OCI-LY3 (cell line): ENCODE results near the gene RNF225.

Experiments used
- H2AFZ ChIP-seq: fragments of 200-600, 300-600 bp; shearing (Covaris generic); 2 replicates; pipeline ENCODE4 v1.6.0; 2014; ENCODE audit warnings: antibody characterized with exemption, low read depth, low read length
- H3K27ac ChIP-seq: fragments of 200-600, 300-600 bp; sonication (generic); 2 replicates; pipeline ENCODE4 v1.5.1; 2014; ENCODE audit warnings: mild to moderate bottlenecking, low read length, moderate library complexity, mixed read lengths
- H3K27me3 ChIP-seq: fragments of 200-600, 300-600 bp; sonication (generic); 2 replicates; pipeline ENCODE4 v1.6.1; 2014; ENCODE audit warnings: low read depth, low read length, mixed read lengths
- H3K36me3 ChIP-seq: fragments of 200-600, 300-600 bp; sonication (generic); replicated peaks from 2 replicates; pipeline ENCODE3; 2014; ENCODE audit warnings: low read depth, low read length, mixed read lengths
- H3K4me1 ChIP-seq: fragments of 300-600, 200-600 bp; sonication (generic); 2 replicates; pipeline ENCODE4 v1.6.1; 2014; ENCODE audit warnings: low read length, mixed read lengths
- H3K4me2 ChIP-seq: fragments of 200-600, 300-600 bp; sonication (generic); 2 replicates; pipeline ENCODE4 v1.6.1; 2014; ENCODE audit warnings: low read length, mixed read lengths
- H3K4me3 ChIP-seq: fragments of 300-600, 200-600 bp; sonication (generic); 2 replicates; pipeline ENCODE4 v1.5.1; 2014; ENCODE audit warnings: antibody characterized with exemption, mild to moderate bottlenecking, low read length, moderate library complexity
- H3K79me2 ChIP-seq: fragments of 300-600, 200-600 bp; shearing (Covaris generic); 2 replicates; pipeline ENCODE4 v1.6.1; 2014; ENCODE audit warnings: mild to moderate bottlenecking, low read length, mixed read lengths
- H3K9ac ChIP-seq: fragments of 300-600, 200-600 bp; shearing (Covaris generic); 2 replicates; pipeline ENCODE4 v1.6.0; 2014; ENCODE audit warnings: mild to moderate bottlenecking, low read length, moderate library complexity
- H3K9me3 ChIP-seq: fragments of 200-600, 300-600 bp; shearing (Covaris generic); 2 replicates; pipeline ENCODE4 v1.6.1; 2014; ENCODE audit warnings: low read length, mixed read lengths; ENCODE audit not compliant: insufficient read depth
- H4K20me1 ChIP-seq: fragments of 200-600, 300-600 bp; sonication (generic); 2 replicates; pipeline ENCODE4 v1.6.1; 2016; ENCODE audit warnings: low read length, mixed read lengths; ENCODE audit not compliant: insufficient read depth
- CTCF ChIP-seq: fragments of 200-600, 300-600 bp; sonication (generic); IDR thresholded peaks from 2 replicates; pipeline ENCODE4 v1.5.1; 2014; ENCODE audit warnings: antibody characterized with exemption, low read length, low read depth
- EZH2phosphoT487 ChIP-seq: fragments of 200-600 bp; shearing (Covaris generic); IDR thresholded peaks from 2 replicates; pipeline ENCODE4 v1.6.1; 2018; ENCODE audit warnings: antibody characterized with exemption, mixed run types, low read depth

The RNF225 gene

GRCh38 chr19:58350001-58350861 is 45.2 kb upstream of the RNF225 start:
- no peaks in the 10 kb centered on the region for H3K9me3 ChIP-seq
- no peak for TF ChIP-seq EZH2phosphoT487
- TF ChIP-seq CTCF, result no peak
- no peak overlapping the region for H3K9ac ChIP-seq
- no peaks in the 10 kb centered on the region for H3K27me3 ChIP-seq
- no peak overlapping the region for H3K4me3 ChIP-seq
- H4K20me1 ChIP-seq, result no peaks in the 10 kb centered on the region
- H3K4me2 ChIP-seq, result no peak overlapping the region
- no peak overlapping the region for H3K27ac ChIP-seq
- peaks cover 3% of the 10 kb centered on the region; the same call in 1 of the 2 replicates for H3K4me1 ChIP-seq
- no peak overlapping the region for H2AFZ ChIP-seq
- H3K79me2 ChIP-seq, result no peaks in the 10 kb centered on the region; the same call in 1 of the 2 replicates
- H3K36me3 ChIP-seq, result no peaks in the 10 kb centered on the region

DNA sequence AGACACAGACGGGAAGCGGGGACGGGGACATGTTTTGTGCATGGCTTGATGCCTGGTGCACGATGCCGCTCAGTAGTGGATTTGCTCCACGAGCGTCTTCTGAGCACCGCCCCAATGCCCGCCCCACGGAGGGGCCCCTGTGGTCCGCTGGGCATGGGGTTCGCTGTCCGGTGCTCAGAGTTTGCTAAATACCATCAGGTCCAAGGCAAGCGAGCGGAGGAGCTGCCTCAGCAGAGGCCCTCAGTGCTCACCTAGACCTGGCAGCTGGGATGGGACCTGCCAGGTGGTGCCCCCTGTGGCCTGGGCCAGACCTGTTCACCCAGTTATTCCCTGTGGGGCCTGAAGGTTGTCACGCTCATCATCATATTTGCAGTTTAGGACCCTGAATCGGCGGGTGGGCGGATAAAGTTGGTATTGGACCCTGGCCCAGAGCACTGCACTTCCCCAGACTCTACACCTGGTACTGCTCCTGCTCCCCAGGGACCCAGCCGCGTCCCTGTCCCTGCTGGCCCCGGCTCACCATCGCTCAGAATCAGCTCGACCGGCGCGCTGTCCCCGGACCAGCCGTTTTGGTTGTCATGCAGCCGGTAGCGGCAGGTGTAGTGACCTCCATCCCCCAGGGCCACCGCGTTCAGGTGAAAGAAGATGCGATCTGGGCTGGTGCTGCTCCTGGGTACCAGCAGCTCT is 44.4 kb upstream of the RNF225 start:
- Histone ChIP-seq H3K9ac (no peak overlapping the region), H3K4me3 (no peak overlapping the region), H3K27ac (no peak overlapping the region), H2AFZ (no peak overlapping the region), H3K4me2 (no peak overlapping the region), H3K27me3 (no peaks in the 10 kb centered on the region), H3K36me3 (no peaks in the 10 kb centered on the region), H3K4me1 (peaks cover 3% of the 10 kb centered on the region; the same call in 1 of the 2 replicates), H3K9me3 (no peaks in the 10 kb centered on the region), H3K79me2 (no peaks in the 10 kb centered on the region; the same call in 1 of the 2 replicates), H4K20me1 (no peaks in the 10 kb centered on the region)
- TF ChIP-seq CTCF, result no peak
- no peak for TF ChIP-seq EZH2phosphoT487

- Histone ChIP-seq H3K4me1 (peaks cover 3% of the 10 kb centered on the region; the same call in 1 of the 2 replicates), H3K27me3 (no peaks in the 10 kb centered on the region), H3K9me3 (no peaks in the 10 kb centered on the region), H3K4me3 (no peak overlapping the region), H4K20me1 (no peaks in the 10 kb centered on the region), H2AFZ (no peak overlapping the region), H3K79me2 (no peaks in the 10 kb centered on the region; the same call in 1 of the 2 replicates), H3K27ac (no peak overlapping the region), H3K9ac (no peak overlapping the region), H3K36me3 (no peaks in the 10 kb centered on the region), H3K4me2 (no peak overlapping the region)
- TF ChIP-seq EZH2phosphoT487 (no peak), CTCF (no peak)
Measured at GRCh38 chr19:58351558-58351878, 43.9 kb upstream of the RNF225 start.
